PFSK-1 (cell line): ENCODE data around the gene CPLANE2.

Experiments used
- FOXP2 ChIP-seq: optimal IDR thresholded peaks from 2 replicates; pipeline ENCODE3; 2011; ENCODE audit warnings: borderline replicate concordance, control low read depth, inconsistent platforms; ENCODE audit not compliant: insufficient read depth; ENCODE audit errors: extremely low read length, extremely low read depth
- POLR2AphosphoS5 ChIP-seq: IDR thresholded peaks from 2 replicates; pipeline ENCODE4 v1.6.1; 2012; ENCODE audit warnings: low read depth, mild to moderate bottlenecking, control low read depth, low read length, moderate library complexity
- REST ChIP-seq, 2 experiments: IDR thresholded peaks; 2 replicates each; pipeline versions ENCODE4 v1.6.1 to v1.8.0; 2011 to 2012; ENCODE audit warnings: low read depth in 2 of 2, low read length in 2 of 2, control low read depth in 1 of 2, inconsistent platforms in 1 of 2, mild to moderate bottlenecking in 1 of 2, moderate library complexity in 1 of 2; ENCODE audit not compliant: insufficient read depth in 1 of 2
- SIN3A ChIP-seq: IDR thresholded peaks from 2 replicates; pipeline ENCODE4 v1.6.1; 2012; ENCODE audit warnings: mild to moderate bottlenecking, low read length, moderate library complexity, borderline replicate concordance; ENCODE audit not compliant: insufficient read depth
- TAF1 ChIP-seq: IDR thresholded peaks from 2 replicates; pipeline ENCODE4 v1.6.1; 2012; ENCODE audit warnings: low read length, control low read depth, borderline replicate concordance; ENCODE audit not compliant: insufficient read depth

The CPLANE2 gene

GRCh38 chr1:16276302-16277030 is 39.5 kb upstream of the CPLANE2 start:
- TF ChIP-seq POLR2AphosphoS5 = no peak
- no peak for TF ChIP-seq TAF1
- no peak for TF ChIP-seq REST (IDR thresholded peaks at IDR 0.05; ENCODE audit: insufficient read depth in 1 of 2, low read depth in 2 of 2, low read length in 2 of 2)
- TF ChIP-seq SIN3A = no peak
- no peak for TF ChIP-seq FOXP2

- TF ChIP-seq TAF1 (no peak), SIN3A (no peak), REST (IDR thresholded peaks at IDR 0.05; ENCODE audit: insufficient read depth in 1 of 2, low read depth in 2 of 2, low read length in 2 of 2) (no peak), FOXP2 (no peak), POLR2AphosphoS5 (no peak)
These were observed 38.6 kb upstream of the CPLANE2 start for GRCh38 chr1:16275591-16275990.

- TF ChIP-seq POLR2AphosphoS5 = no peak
- no peak for TF ChIP-seq FOXP2
- no peak for TF ChIP-seq SIN3A
- TF ChIP-seq TAF1 = no peak
- TF ChIP-seq REST (IDR thresholded peaks at IDR 0.05; ENCODE audit: insufficient read depth in 1 of 2, low read depth in 2 of 2, low read length in 2 of 2) = no peak
These were observed 30.8 kb upstream of the CPLANE2 start for GRCh38 chr1:16267690-16268180.

- no peak for TF ChIP-seq REST (IDR thresholded peaks at IDR 0.05; ENCODE audit: insufficient read depth in 1 of 2, low read depth in 2 of 2, low read length in 2 of 2)
- TF ChIP-seq FOXP2 = no peak
- no peak for TF ChIP-seq TAF1
- TF ChIP-seq POLR2AphosphoS5 = no peak
- TF ChIP-seq SIN3A = no peak
These were observed 29.6 kb upstream of the CPLANE2 start for GRCh38 chr1:16266411-16267118.
